ENCODE measurements around the gene CRLF1. TPM values are rescaled to one million over a fixed set of nuclear protein-coding genes. Genes with fewer than 3 reads are reported as not detected.
A peak's percentile ranks its signal among the peaks of the same experiment; 100 is the strongest.
"Not testable (repeated sequence)": the region's sequence is repeated elsewhere in the genome, so short reads cannot be mapped to it uniquely, and the experiment has no call there.

The CRLF1 gene
- total RNA-seq, 1 experiment from 2014 or later = 19.4 TPM

GRCh38 chr19:18592732-18593131 is 13.9 kb downstream of the CRLF1 start:
- DNase-seq (ENCODE audit: low spot score) = not testable (repeated sequence)

- DNase-seq (ENCODE audit: low spot score) = no peak
Observed at GRCh38 chr19:18591735-18592385, 14.7 kb downstream of the CRLF1 start.

- DNase-seq (ENCODE audit: low spot score) = no peak
Observed at GRCh38 chr19:18590273-18591272, 16.0 kb downstream of the CRLF1 start.

GRCh38 chr19:18589380-18590272 is 17.0 kb downstream of the CRLF1 start:
- peak; percentile 59 for DNase-seq (ENCODE audit: low spot score)

- peak; percentile 81 for DNase-seq (ENCODE audit: low spot score)
Observed at GRCh38 chr19:18588611-18589379, 17.8 kb downstream of the CRLF1 start, which contains the start of gene REX1BD. REX1BD (plus strand) TSS chr19:18588798; CDS start chr19:18588802, 4 bp downstream.

- DNase-seq (ENCODE audit: low spot score) = no peak
Observed at GRCh38 chr19:18587962-18588610, 18.5 kb downstream of the CRLF1 start.

- DNase-seq (ENCODE audit: low spot score) = no peak
Observed at GRCh38 chr19:18587561-18587960, 19.0 kb downstream of the CRLF1 start.

- DNase-seq (ENCODE audit: low spot score) = no peak
Observed at GRCh38 chr19:18586306-18586705, 20.3 kb downstream of the CRLF1 start.

GRCh38 chr19:18580311-18580710 is 26.3 kb downstream of the CRLF1 start:
- no peak for DNase-seq (ENCODE audit: low spot score)

GRCh38 chr19:18577365-18577914 is 29.2 kb downstream of the CRLF1 start:
- DNase-seq (ENCODE audit: low spot score) = no peak

- no peak for DNase-seq (ENCODE audit: low spot score)
Observed at GRCh38 chr19:18576383-18576782, 30.2 kb downstream of the CRLF1 start.

GRCh38 chr19:18574691-18575291 is 31.8 kb downstream of the CRLF1 start:
- no peak for DNase-seq (ENCODE audit: low spot score)

GRCh38 chr19:18571564-18572344 is 34.8 kb downstream of the CRLF1 start, which contains the start of gene UBA52:
UBA52 (plus strand) TSS chr19:18571857; CDS start chr19:18573301, 1,444 bp downstream.
- peak; percentile 97 for DNase-seq (ENCODE audit: low spot score)

GRCh38 chr19:18568367-18568766 is 38.2 kb downstream of the CRLF1 start:
- no peak for DNase-seq (ENCODE audit: low spot score)

GRCh38 chr19:18566953-18567352 is 39.6 kb downstream of the CRLF1 start:
- no peak for DNase-seq (ENCODE audit: low spot score)

- no peak for DNase-seq (ENCODE audit: low spot score)
Observed at GRCh38 chr19:18562086-18562485, 44.5 kb downstream of the CRLF1 start.

- no peak for DNase-seq (ENCODE audit: low spot score)
Observed at GRCh38 chr19:18559685-18560084, 46.9 kb downstream of the CRLF1 start.

GRCh38 chr19:18558604-18559003 is 48.0 kb downstream of the CRLF1 start:
- DNase-seq (ENCODE audit: low spot score) = no peak

- no peak for DNase-seq (ENCODE audit: low spot score)
Observed at GRCh38 chr19:18558202-18558555, 48.4 kb downstream of the CRLF1 start.
